GM12878 (cell line): ENCODE results near the gene MFSD6. TPM values are rescaled to one million over a fixed set of nuclear protein-coding genes. Genes with fewer than 3 reads are reported as not detected.

Experiments used
- ATAC-seq: fragments of 200-7000 bp; cut with Tn5 transposase; 3 replicates; pipeline ENCODE4 v1.9.1; 2020; ENCODE audit warnings: mild to moderate bottlenecking, moderate library complexity
- BruUV-seq: library from RNA; stranded (reverse); fragments of 400-500 nt; replicated peaks from 2 replicates; lab custom pipeline; 2021; lab: Mats Ljungman, UMichigan
- CTCF ChIA-PET: fragments of 300-600 bp; sonication (Branson Sonifier 250); formaldehyde crosslinking; extraction: SDS; loops from one replicate; lab custom pipeline; 2021; ENCODE audit warnings: inconsistent platforms; lab: Yijun Ruan, JAX
- POLR2A ChIA-PET: fragments of 350-600 bp; formaldehyde crosslinking; extraction: SDS; loops from one replicate; lab custom pipeline; 2021; ENCODE audit warnings: inconsistent platforms; lab: Charles Lee
- RAD21 ChIA-PET: fragments of 300-600 bp; sonication (Branson Sonifier 250); formaldehyde crosslinking; loops from one replicate; lab custom pipeline; 2023; ENCODE audit warnings: antibody characterized with exemption; ENCODE audit not compliant: unreplicated experiment; lab: Charles Lee
- SMC1A ChIA-PET: fragments of 300-600 bp; sonication (Branson Sonifier 250); formaldehyde crosslinking; loops from one replicate; lab custom pipeline; 2023; ENCODE audit not compliant: unreplicated experiment, uncharacterized antibody; lab: Charles Lee
- DNase-seq: peaks from one replicate; pipeline ENCODE4 v3.0.0-alpha.2; 2011; ENCODE audit warnings: low read depth, low spot score
- FAIRE-seq: peaks from 3 replicates; lab custom pipeline; 2011; peaks lifted over from hg19 to GRCh38; lab: Jason Lieb, UNC
- H2AFZ ChIP-seq: 2 replicates; pipeline ENCODE4 v1.6.0; 2011; ENCODE audit warnings: low read depth, low read length, control low read depth; ENCODE audit not compliant: control insufficient read depth
- H3K27ac ChIP-seq: 2 replicates; pipeline ENCODE4 v1.5.1; 2011; ENCODE audit warnings: control low read depth; ENCODE audit not compliant: control insufficient read depth, insufficient read depth
- H3K27me3 ChIP-seq, 2 experiments: replicated peaks in 1 of 2; 2 replicates each; pipeline versions ENCODE4 v1.6.0 to v1.6.1; 2011; ENCODE audit warnings: low read length in 1 of 2; ENCODE audit not compliant: control insufficient read depth in 2 of 2, insufficient read depth in 2 of 2
- H3K36me3 ChIP-seq, 2 experiments: 2 replicates each; pipeline ENCODE4 v1.5.1; 2011; ENCODE audit warnings: low read length in 1 of 2; ENCODE audit not compliant: control insufficient read depth in 2 of 2, insufficient read depth in 2 of 2
- H3K4me1 ChIP-seq: 2 replicates; pipeline ENCODE4 v1.6.1; 2011; ENCODE audit warnings: mild to moderate bottlenecking, low read length, moderate library complexity, mixed read lengths; ENCODE audit not compliant: control insufficient read depth, insufficient read depth
- H3K4me2 ChIP-seq: 2 replicates; pipeline ENCODE4 v1.6.0; 2011; ENCODE audit warnings: control low read depth; ENCODE audit not compliant: control insufficient read depth, insufficient read depth
- H3K4me3 ChIP-seq: fragments of 200-600 bp; sonication (generic); 2 replicates; pipeline ENCODE4 v1.5.1; 2016
- H3K79me2 ChIP-seq: 2 replicates; pipeline ENCODE4 v1.6.0; 2011; ENCODE audit warnings: low read length; ENCODE audit not compliant: control insufficient read depth, insufficient read depth
- H3K9ac ChIP-seq: 2 replicates; pipeline ENCODE4 v1.8.0; 2011; ENCODE audit warnings: low read length, control low read depth, mixed read lengths; ENCODE audit not compliant: control insufficient read depth, insufficient read depth
- H3K9me3 ChIP-seq: replicated peaks from 3 replicates; pipeline ENCODE4 v1.5.1; 2011; ENCODE audit warnings: mild to moderate bottlenecking, low read length; ENCODE audit not compliant: control insufficient read depth, insufficient read depth
- H4K20me1 ChIP-seq: 2 replicates; pipeline ENCODE4 v1.6.0; 2011; ENCODE audit not compliant: control insufficient read depth, insufficient read depth
- NR2F1 ChIP-seq: fragments of 450-650 bp; conservative IDR thresholded peaks from 2 replicates; pipeline ENCODE4 v1.6.1; 2017; ENCODE audit warnings: mild to moderate bottlenecking
- PAX8 ChIP-seq: fragments of 450-650 bp; IDR thresholded peaks from 2 replicates; pipeline ENCODE4 v1.6.1; 2017; ENCODE audit warnings: mild to moderate bottlenecking, moderate library complexity
- SREBF1 ChIP-seq: IDR thresholded peaks from 2 replicates; pipeline ENCODE4 v1.6.1; 2012; ENCODE audit warnings: mild to moderate bottlenecking, low read length
- STAT3 ChIP-seq: IDR thresholded peaks from 2 replicates; pipeline ENCODE4 v1.6.1; 2011; ENCODE audit warnings: low read depth, low read length, improper control_type of control experiment
- ZNF217 ChIP-seq: fragments of 450-650 bp; IDR thresholded peaks from 2 replicates; pipeline ENCODE4 v1.6.1; 2017; ENCODE audit warnings: antibody characterized with exemption, mild to moderate bottlenecking
- WGBS: methylation state at CpG from one replicate; pipeline ENCODE4 v1.1.6; 2016; ENCODE audit warnings: low lambda C conversion rate; ENCODE audit not compliant: insufficient replicate concordance, insufficient coverage; ENCODE audit errors: missing lambda C conversion rate; 5-methylcytosine and 5-hydroxymethylcytosine counted together
- in situ Hi-C: fragments of 300-500 bp; cut with MboI; formaldehyde crosslinking; loops from 9 replicates; pipeline ENCODE4 v1.14.3; 2018; ENCODE audit warnings: mixed read lengths
- intact Hi-C: fragments of 100-400 bp; cut with micrococcal nuclease; formaldehyde crosslinking; loops from one replicate; pipeline ENCODE4 v1.14.2; 2022; ENCODE audit not compliant: unreplicated experiment
- polyA plus RNA-seq, 11 experiments: library from polyadenylated mRNA; depleted of rRNA in 4 of 11; unstranded in 6 of 11; stranded (reverse) in 5 of 11; fragments of >200 nt; fragmentation: Nextera tagmentation in 4 of 11; fragmentation: Illumina TruSeq in 1 of 11; extraction: Ambion mirVana in 4 of 11; extraction: Trizol in 1 of 11; gene quantifications; 1 replicate in 1 of 11; 2 replicates in 10 of 11; pipeline versions ENCODE4 v1.2.1 to v1.2.3, GENCODE V29; 2011 to 2016; ENCODE audit warnings: inconsistent platforms in 2 of 11, missing spikeins in 2 of 11, low read depth in 1 of 11
- total RNA-seq, 4 experiments: library from RNA; depleted of rRNA in 3 of 4; stranded (reverse); fragments of >200 nt in 3 of 4; fragmentation: Illumina TruSeq in 1 of 4; extraction: Trizol in 1 of 4; gene quantifications; 2 replicates each; pipeline versions ENCODE4 v1.2.1 to v1.2.3, GENCODE V29; 2013 to 2021
- TF ChIP-seq, protein P1 (sequence below): fragments of 450-650 bp; IDR thresholded peaks from 2 replicates; pipeline ENCODE4 v1.6.1; 2017; ENCODE audit warnings: low read depth, mild to moderate bottlenecking, moderate library complexity

MFSD6 gene
- total and polyA plus RNA-seq, 10 of the 15 experiments (the other 5 are each of a cell fraction or from before 2014, with no cell fraction given): 6.7 to 42.6 (median 24.2) TPM

DNA sequence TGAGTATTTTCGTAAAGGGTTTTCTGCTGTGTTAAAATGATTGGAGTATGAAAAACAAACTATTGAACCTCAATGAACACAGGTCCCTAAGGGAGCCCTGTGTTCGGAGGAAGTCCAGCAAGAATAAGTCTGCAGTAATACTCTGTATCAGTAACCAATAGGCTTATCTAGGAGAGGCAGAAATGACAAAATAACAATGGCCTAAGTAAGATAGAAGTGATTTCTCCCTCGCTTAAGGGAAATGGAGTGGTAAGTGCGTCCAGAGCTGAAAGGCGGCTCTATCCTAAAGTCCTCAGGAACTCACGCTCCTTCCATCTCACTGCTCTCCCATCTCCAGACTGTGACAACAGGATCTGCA is 29.3 kb upstream of the MFSD6 start:
- ATAC-seq: no peak
- in situ Hi-C loops: no loop called here
- no peak overlapping the region for H3K4me2 ChIP-seq
- no peaks in the 10 kb centered on the region for H3K9me3 ChIP-seq
- no TSS peak for BruUV-seq
- DNase-seq: no peak
- TF ChIP-seq NR2F1 (no peak), ZNF217 (no peak), STAT3 (no peak), SREBF1 (no peak), PAX8 (no peak)
- TF ChIP-seq, protein P1, sequence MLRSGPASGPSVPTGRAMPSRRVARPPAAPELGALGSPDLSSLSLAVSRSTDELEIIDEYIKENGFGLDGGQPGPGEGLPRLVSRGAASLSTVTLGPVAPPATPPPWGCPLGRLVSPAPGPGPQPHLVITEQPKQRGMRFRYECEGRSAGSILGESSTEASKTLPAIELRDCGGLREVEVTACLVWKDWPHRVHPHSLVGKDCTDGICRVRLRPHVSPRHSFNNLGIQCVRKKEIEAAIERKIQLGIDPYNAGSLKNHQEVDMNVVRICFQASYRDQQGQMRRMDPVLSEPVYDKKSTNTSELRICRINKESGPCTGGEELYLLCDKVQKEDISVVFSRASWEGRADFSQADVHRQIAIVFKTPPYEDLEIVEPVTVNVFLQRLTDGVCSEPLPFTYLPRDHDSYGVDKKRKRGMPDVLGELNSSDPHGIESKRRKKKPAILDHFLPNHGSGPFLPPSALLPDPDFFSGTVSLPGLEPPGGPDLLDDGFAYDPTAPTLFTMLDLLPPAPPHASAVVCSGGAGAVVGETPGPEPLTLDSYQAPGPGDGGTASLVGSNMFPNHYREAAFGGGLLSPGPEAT: no peak
- POLR2A ChIA-PET: no interaction called here
- CTCF ChIA-PET: no interaction called here
- SMC1A ChIA-PET: no interaction called here
- intact Hi-C loops: no loop called here
- H3K9ac ChIP-seq: no peak overlapping the region
- H4K20me1 ChIP-seq: no peaks in the 10 kb centered on the region
- WGBS: 70% methylated on average over 6 of the region's 6 CpGs
- no peak overlapping the region for H2AFZ ChIP-seq
- H3K4me3 ChIP-seq: no peak overlapping the region
- no peaks in the 10 kb centered on the region for H3K27me3 ChIP-seq
- RAD21 ChIA-PET: no interaction called here
- no peaks in the 10 kb centered on the region for H3K4me1 ChIP-seq
- H3K27ac ChIP-seq: no peak overlapping the region
- no peak for FAIRE-seq
- H3K79me2 ChIP-seq: no peaks in the 10 kb centered on the region
- H3K36me3 ChIP-seq: no peaks in the 10 kb centered on the region
